ENCODE measurements around the gene TRIM46.

Gene TRIM46

DNA sequence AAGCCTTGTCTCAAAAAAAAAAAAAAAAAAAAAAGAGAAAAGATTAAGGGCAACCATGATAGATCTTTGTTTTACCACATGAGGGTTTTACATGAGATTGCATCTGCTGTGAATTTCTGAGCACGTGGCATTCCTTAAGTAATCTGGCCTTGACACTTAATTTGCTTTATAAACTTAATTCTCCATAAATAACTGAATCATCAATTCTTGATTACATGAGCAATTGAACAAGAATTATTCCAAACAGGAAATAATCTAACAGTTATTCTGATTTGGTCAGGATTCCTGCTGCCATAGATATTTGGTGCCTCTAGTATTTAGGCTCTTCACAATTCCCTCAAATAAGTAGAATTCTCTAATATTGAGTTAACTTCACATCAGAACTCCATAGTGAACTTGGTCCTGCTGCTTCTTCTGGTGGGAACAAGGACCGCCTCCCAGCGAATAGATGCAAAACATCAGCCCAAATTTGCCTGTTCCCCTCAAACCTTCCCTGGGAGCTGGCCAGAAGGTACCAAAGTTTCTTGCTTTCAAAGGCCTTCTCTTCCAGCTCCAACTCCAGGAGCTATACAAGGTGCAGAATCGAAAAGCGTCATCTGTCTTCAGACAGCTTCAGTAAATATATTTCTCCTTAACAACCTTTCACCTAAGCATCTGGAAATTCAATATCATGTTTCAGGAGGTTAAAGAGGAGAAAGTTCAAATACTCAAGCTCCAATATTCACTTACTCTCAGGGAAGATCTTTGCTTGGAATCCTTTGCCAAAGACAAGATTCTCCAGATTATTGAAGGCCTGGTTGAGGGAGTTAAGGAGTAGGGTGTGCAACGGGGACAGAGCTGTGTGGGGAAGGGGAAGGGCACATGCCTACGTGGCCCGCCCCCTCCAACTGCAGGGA is 1.6 kb upstream of the TRIM46 start:
- DNase-seq (ENCODE audit: extremely low spot score): no peak
- TF ChIP-seq L3MBTL2 (conservative IDR thresholded peaks at IDR 0.05) (peak; percentile 13; the same call in 1 of the 2 replicates), FOXM1 (IDR thresholded peaks at IDR 0.05; ENCODE audit: borderline replicate concordance) (no peak), NFRKB (IDR thresholded peaks at IDR 0.05) (no peak)
- ChIA-PET CTCF (interaction anchor here (0.8 to 5.7 kb wide), 16 partner anchors 9 to 108 kb away, joined by 3 to 52 read pairs (median 6); partner anchors contain the start of genes MTX1 and THBS3), POLR2A (interaction anchor here (1.0 to 4.5 kb wide), 28 partner anchors 12 to 290 kb away, joined by 3 to 96 read pairs (median 8); partner anchors contain the start of genes ADAM15, CKS1B, DPM3 and EFNA1)

GRCh38 chr1:155172732-155173477 is 744 bp upstream of the TRIM46 start, which contains the start of gene KRTCAP2:
Gene KRTCAP2 (minus strand): TSS chr1:155173304. CDS start chr1:155173224, 80 bp downstream.
- TF ChIP-seq CTBP1 (IDR thresholded peaks at IDR 0.05; ENCODE audit: borderline replicate concordance) (peak; percentile 57; the same call in 1 of the 2 replicates), FOXM1 (IDR thresholded peaks at IDR 0.05; ENCODE audit: borderline replicate concordance) (no peak), L3MBTL2 (conservative IDR thresholded peaks at IDR 0.05) (0 out of 2 replicates have a peak, but pooled peaks have one; percentile 3), FOXA1 (IDR thresholded peaks at IDR 0.05) (no peak), ELF4 (IDR thresholded peaks at IDR 0.05) (no peak), ARNT (IDR thresholded peaks at IDR 0.05) (no peak)
- peak; percentile 99 for DNase-seq (ENCODE audit: extremely low spot score)
- ChIA-PET CTCF (interaction anchor here (0.6 to 5.7 kb wide), 35 partner anchors 10 to 216 kb away, joined by 3 to 52 read pairs (median 4); partner anchors contain the start of genes ADAM15, EFNA3, FDPS and MTX1), POLR2A (interaction anchor here (0.6 to 4.5 kb wide), 49 partner anchors 9 to 291 kb away, joined by 3 to 96 read pairs (median 6); partner anchors contain the start of genes ADAM15, CKS1B, DPM3 and EFNA1)

GRCh38 chr1:155174324-155175280 is 953 bp downstream of the TRIM46 start:
- CTCF ChIA-PET: interaction anchor here (1.0 to 5.7 kb wide), 5 partner anchors 19 to 89 kb away, joined by 4 to 52 read pairs (median 7); no protein-coding TSS in a partner anchor
- no peak for DNase-seq (ENCODE audit: extremely low spot score)
- POLR2A ChIA-PET: interaction anchor here (0.6 to 4.5 kb wide), 13 partner anchors 11 to 435 kb away, joined by 3 to 96 read pairs (median 5); partner anchors contain the start of genes ADAM15, DPM3, MTX1 and SLC50A1
- TF ChIP-seq HDGF (IDR thresholded peaks at IDR 0.05; ENCODE audit: borderline replicate concordance) (no peak), TARDBP (IDR thresholded peaks at IDR 0.05) (no peak), ARNT (IDR thresholded peaks at IDR 0.05) (no peak), CTBP1 (IDR thresholded peaks at IDR 0.05; ENCODE audit: borderline replicate concordance) (no peak), FOXK2 (IDR thresholded peaks at IDR 0.05) (no peak), FOXA1 (IDR thresholded peaks at IDR 0.05) (no peak), BHLHE40 (IDR thresholded peaks at IDR 0.05; ENCODE audit: borderline replicate concordance) (no peak), ZNF384 (IDR thresholded peaks at IDR 0.05) (no peak), SP1 (IDR thresholded peaks at IDR 0.05) (no peak), SUZ12 (IDR thresholded peaks at IDR 0.05) (no peak), ELF4 (IDR thresholded peaks at IDR 0.05) (no peak), L3MBTL2 (conservative IDR thresholded peaks at IDR 0.05) (no peak)
- TF ChIP-seq, protein P1, sequence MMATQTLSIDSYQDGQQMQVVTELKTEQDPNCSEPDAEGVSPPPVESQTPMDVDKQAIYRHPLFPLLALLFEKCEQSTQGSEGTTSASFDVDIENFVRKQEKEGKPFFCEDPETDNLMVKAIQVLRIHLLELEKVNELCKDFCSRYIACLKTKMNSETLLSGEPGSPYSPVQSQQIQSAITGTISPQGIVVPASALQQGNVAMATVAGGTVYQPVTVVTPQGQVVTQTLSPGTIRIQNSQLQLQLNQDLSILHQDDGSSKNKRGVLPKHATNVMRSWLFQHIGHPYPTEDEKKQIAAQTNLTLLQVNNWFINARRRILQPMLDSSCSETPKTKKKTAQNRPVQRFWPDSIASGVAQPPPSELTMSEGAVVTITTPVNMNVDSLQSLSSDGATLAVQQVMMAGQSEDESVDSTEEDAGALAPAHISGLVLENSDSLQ (IDR thresholded peaks at IDR 0.05): no peak

GRCh38 chr1:155175281-155175926 is 1.8 kb downstream of the TRIM46 start:
- CTCF ChIA-PET: interaction anchor here (0.8 to 5.7 kb wide), 5 partner anchors 18 to 90 kb away, joined by 4 to 52 read pairs (median 6); no protein-coding TSS in a partner anchor
- TF ChIP-seq, protein P1 (IDR thresholded peaks at IDR 0.05): no peak
- no peak for TF ChIP-seq FOXM1 (IDR thresholded peaks at IDR 0.05; ENCODE audit: borderline replicate concordance)
- no peak for TF ChIP-seq ARNT (IDR thresholded peaks at IDR 0.05)
- no peak for TF ChIP-seq BHLHE40 (IDR thresholded peaks at IDR 0.05; ENCODE audit: borderline replicate concordance)
- TF ChIP-seq HDGF (IDR thresholded peaks at IDR 0.05; ENCODE audit: borderline replicate concordance): no peak
- no peak for TF ChIP-seq FOXK2 (IDR thresholded peaks at IDR 0.05)
- TF ChIP-seq NFRKB (IDR thresholded peaks at IDR 0.05): no peak
- TF ChIP-seq LEF1 (IDR thresholded peaks at IDR 0.05; ENCODE audit: borderline replicate concordance): no peak
- TF ChIP-seq CTBP1 (IDR thresholded peaks at IDR 0.05; ENCODE audit: borderline replicate concordance): no peak
- TF ChIP-seq SUZ12 (IDR thresholded peaks at IDR 0.05): no peak
- no peak for TF ChIP-seq L3MBTL2 (conservative IDR thresholded peaks at IDR 0.05)
- TF ChIP-seq FOXA1 (IDR thresholded peaks at IDR 0.05): no peak
- no peak for TF ChIP-seq TARDBP (IDR thresholded peaks at IDR 0.05)
- no peak for TF ChIP-seq SP1 (IDR thresholded peaks at IDR 0.05)
- no peak for TF ChIP-seq ELF4 (IDR thresholded peaks at IDR 0.05)
- TF ChIP-seq ZNF384 (IDR thresholded peaks at IDR 0.05): no peak
- no peak for DNase-seq (ENCODE audit: extremely low spot score)
- POLR2A ChIA-PET: interaction anchor here (0.7 to 4.5 kb wide), 7 partner anchors 8 to 52 kb away, joined by 3 to 96 read pairs (median 4); partner anchors contain the start of genes DPM3 and SLC50A1
